ENCODE results near the gene CPPED1. TPM values are rescaled to one million over a fixed set of nuclear protein-coding genes. Genes with fewer than 3 reads are reported as not detected.

Gene CPPED1
- total RNA-seq, 1 experiment from 2014 or later = 34.9 TPM

- H3K27ac Mint-ChIP-seq (ENCODE audit: unreplicated experiment) = no peak overlapping the region
Measured at GRCh38 chr16:12626411-12626810, 177.3 kb downstream of the CPPED1 start.

GRCh38 chr16:12625716-12626115 lies 178.0 kb downstream of the CPPED1 start:
- BruUV-seq (replicated peaks) = no TSS peak
- intact Hi-C loops (cut with micrococcal nuclease; ENCODE audit: unreplicated experiment) = no loop called here
- POLR2A ChIA-PET = no interaction called here
- CTCF ChIA-PET = no interaction called here
- no peaks in the 10 kb centered on the region for H3K4me1 ChIP-seq
- Mint-ChIP-seq H3K36me3 (ENCODE audit: insufficient read depth, unreplicated experiment) (no peaks in the 10 kb centered on the region), H3K27ac (ENCODE audit: unreplicated experiment) (no peak overlapping the region), H3K4me1 (ENCODE audit: low read depth, unreplicated experiment) (no peaks in the 10 kb centered on the region), H3K27me3 (ENCODE audit: insufficient read depth, unreplicated experiment) (no peaks in the 10 kb centered on the region), H3K4me3 (ENCODE audit: unreplicated experiment) (no peak overlapping the region), H3K9me3 (ENCODE audit: unreplicated experiment) (no peaks in the 10 kb centered on the region)
- no peak for DNase-seq
- H3K36me3 ChIP-seq (ENCODE audit: control insufficient read depth, insufficient read depth, low read length) = no peaks in the 10 kb centered on the region
- H3K9me3 ChIP-seq = no peaks in the 10 kb centered on the region
- no peaks in the 10 kb centered on the region for H3K27me3 ChIP-seq (replicated peaks; ENCODE audit: control insufficient read depth, insufficient read depth, low read length)
- H3K4me3 ChIP-seq (ENCODE audit: low read depth, low read length) = no peak overlapping the region
- TF ChIP-seq CTCF (IDR thresholded peaks at IDR 0.05; ENCODE audit: insufficient read depth in 1 of 2, low read depth in 1 of 2, low read length in 1 of 2, severe bottlenecking in 1 of 2, unreplicated experiment in 1 of 2) = no peak

More at GRCh38 chr16:12626411-12626810, 177.3 kb downstream of the CPPED1 start:
- H3K27me3 ChIP-seq (replicated peaks; ENCODE audit: control insufficient read depth, insufficient read depth, low read length) = no peaks in the 10 kb centered on the region
- no TSS peak for BruUV-seq (replicated peaks)
- H3K27me3 Mint-ChIP-seq (ENCODE audit: insufficient read depth, unreplicated experiment) = no peaks in the 10 kb centered on the region
- no peaks in the 10 kb centered on the region for H3K36me3 ChIP-seq (ENCODE audit: control insufficient read depth, insufficient read depth, low read length)
- CTCF ChIA-PET = no interaction called here
- DNase-seq = no peak
- POLR2A ChIA-PET = no interaction called here
- no peaks in the 10 kb centered on the region for H3K4me1 Mint-ChIP-seq (ENCODE audit: low read depth, unreplicated experiment)
- no peak overlapping the region for H3K4me3 ChIP-seq (ENCODE audit: low read depth, low read length)
- no peaks in the 10 kb centered on the region for H3K9me3 ChIP-seq
- intact Hi-C loops (cut with micrococcal nuclease; ENCODE audit: unreplicated experiment) = no loop called here
- no peaks in the 10 kb centered on the region for H3K36me3 Mint-ChIP-seq (ENCODE audit: insufficient read depth, unreplicated experiment)
- no peak overlapping the region for H3K4me3 Mint-ChIP-seq (ENCODE audit: unreplicated experiment)
- no peaks in the 10 kb centered on the region for H3K9me3 Mint-ChIP-seq (ENCODE audit: unreplicated experiment)
- no peaks in the 10 kb centered on the region for H3K4me1 ChIP-seq
- no peak for TF ChIP-seq CTCF (IDR thresholded peaks at IDR 0.05; ENCODE audit: insufficient read depth in 1 of 2, low read depth in 1 of 2, low read length in 1 of 2, severe bottlenecking in 1 of 2, unreplicated experiment in 1 of 2)

GRCh38 chr16:12625068-12625467 lies 178.6 kb downstream of the CPPED1 start:
- Histone ChIP-seq H3K27me3 (replicated peaks; ENCODE audit: control insufficient read depth, insufficient read depth, low read length) (no peaks in the 10 kb centered on the region), H3K4me3 (ENCODE audit: low read depth, low read length) (no peak overlapping the region), H3K36me3 (ENCODE audit: control insufficient read depth, insufficient read depth, low read length) (no peaks in the 10 kb centered on the region), H3K9me3 (no peaks in the 10 kb centered on the region), H3K4me1 (no peaks in the 10 kb centered on the region)
- BruUV-seq (replicated peaks) = no TSS peak
- H3K9me3 Mint-ChIP-seq (ENCODE audit: unreplicated experiment) = no peaks in the 10 kb centered on the region
- TF ChIP-seq CTCF (IDR thresholded peaks at IDR 0.05; ENCODE audit: insufficient read depth in 1 of 2, low read depth in 1 of 2, low read length in 1 of 2, severe bottlenecking in 1 of 2, unreplicated experiment in 1 of 2) = no peak
- H3K4me3 Mint-ChIP-seq (ENCODE audit: unreplicated experiment) = no peak overlapping the region
- intact Hi-C loops (cut with micrococcal nuclease; ENCODE audit: unreplicated experiment) = no loop called here
- ChIA-PET POLR2A (no interaction called here), CTCF (no interaction called here)
- H3K27me3 Mint-ChIP-seq (ENCODE audit: insufficient read depth, unreplicated experiment) = no peaks in the 10 kb centered on the region
- H3K27ac Mint-ChIP-seq (ENCODE audit: unreplicated experiment) = no peak overlapping the region
- DNase-seq = no peak
- no peaks in the 10 kb centered on the region for H3K36me3 Mint-ChIP-seq (ENCODE audit: insufficient read depth, unreplicated experiment)
- H3K4me1 Mint-ChIP-seq (ENCODE audit: low read depth, unreplicated experiment) = no peaks in the 10 kb centered on the region
